Effector memory CD8-positive, alpha-beta T cell (primary cell): Measurements from ENCODE around the gene DUSP11.
"Not testable (repeated sequence)": the region's sequence is repeated elsewhere in the genome, so short reads cannot be mapped to it uniquely, and the experiment has no call there.

Source experiments
- ATAC-seq: fragments of 150-1000 bp; cut with Tn5 transposase; replicated peaks from 2 replicates; pipeline ENCODE4 v1.10.0; 2021; ENCODE audit warnings: mild to moderate bottlenecking, moderate library complexity
- DNase-seq, 3 experiments: peaks; one replicate each; pipeline ENCODE4 v3.0.0; 2021
- H3K27ac Mint-ChIP-seq, 2 donors: one replicate each; pipeline ENCODE4 v1.8.0; 2022; ENCODE audit warnings: mild to moderate bottlenecking in 2 of 2, mixed read lengths in 2 of 2, moderate library complexity in 2 of 2
- H3K27me3 Mint-ChIP-seq, 2 donors: one replicate each; pipeline ENCODE4 v1.8.0; 2022; ENCODE audit warnings: mixed read lengths in 2 of 2
- H3K36me3 Mint-ChIP-seq: one replicate; pipeline ENCODE4 v1.8.0; 2022; ENCODE audit warnings: mild to moderate bottlenecking, moderate library complexity, mixed read lengths; ENCODE audit not compliant: insufficient read depth
- H3K4me1 Mint-ChIP-seq, 2 donors: one replicate each; pipeline ENCODE4 v1.8.0; 2022; ENCODE audit warnings: low read depth in 2 of 2, mixed read lengths in 2 of 2
- H3K4me3 Mint-ChIP-seq, 2 donors: one replicate each; pipeline ENCODE4 v1.8.0; 2022; ENCODE audit warnings: mild to moderate bottlenecking in 2 of 2, mixed read lengths in 2 of 2, moderate library complexity in 2 of 2
- H3K9me3 Mint-ChIP-seq, 2 donors: one replicate each; pipeline ENCODE4 v1.8.0; 2022; ENCODE audit warnings: mixed read lengths in 2 of 2

The DUSP11 gene

DNA sequence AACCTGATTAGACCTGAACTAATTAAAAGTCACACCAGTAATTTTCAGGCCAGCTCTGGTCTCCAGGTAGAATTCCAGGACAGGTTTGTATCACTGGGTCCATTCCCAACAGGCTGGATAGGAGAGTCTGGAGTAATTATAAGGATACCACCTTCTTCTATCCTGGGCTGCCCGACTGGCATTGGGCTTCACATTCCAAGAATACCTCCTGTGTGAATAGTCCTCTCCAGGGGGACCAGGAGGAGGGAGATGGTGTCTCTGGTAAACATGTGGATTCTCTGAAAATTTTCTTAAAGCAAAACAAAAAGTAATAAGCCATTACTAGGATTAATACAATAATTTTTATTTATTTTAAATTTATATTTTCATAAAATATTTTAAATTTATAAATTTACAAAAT, 17.3 kb downstream of the DUSP11 start:
- Mint-ChIP-seq H3K4me1 (peaks cover under 1 to 6% of the 10 kb centered on the region in 2 donors), H3K27me3 (no peaks in the 10 kb centered on the region), H3K4me3 (no peak overlapping the region), H3K9me3 (no peaks in the 10 kb centered on the region), H3K27ac (no peak overlapping the region), H3K36me3 (peaks cover 70% of the 10 kb centered on the region)
- ATAC-seq (no peak), DNase-seq (no peak)

DNA sequence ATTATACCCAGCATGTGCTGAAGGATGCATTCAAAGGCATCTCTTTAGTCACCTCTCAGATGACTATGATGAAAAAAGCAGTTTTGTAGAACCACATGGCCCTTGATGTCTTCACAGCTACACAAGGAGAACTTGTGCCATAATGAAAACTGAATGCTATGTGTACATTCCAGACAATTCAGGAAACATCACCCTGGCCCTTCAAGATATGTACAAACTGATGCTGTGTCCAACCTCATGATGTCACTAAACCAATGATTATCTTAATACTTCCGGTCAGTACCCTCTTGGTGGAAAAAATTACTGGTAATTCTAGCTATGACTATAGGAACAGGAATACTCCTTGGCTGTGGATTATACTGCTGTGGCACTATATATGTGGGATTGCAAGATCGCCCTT, 20.0 kb downstream of the DUSP11 start:
- Mint-ChIP-seq H3K4me3 (no peak overlapping the region), H3K4me1 (no peaks in the 10 kb centered on the region), H3K27ac (no peak overlapping the region), H3K9me3 (no peaks in the 10 kb centered on the region), H3K27me3 (no peaks in the 10 kb centered on the region), H3K36me3 (peaks cover 55% of the 10 kb centered on the region)
- no peak for ATAC-seq
- no peak for DNase-seq

DNA sequence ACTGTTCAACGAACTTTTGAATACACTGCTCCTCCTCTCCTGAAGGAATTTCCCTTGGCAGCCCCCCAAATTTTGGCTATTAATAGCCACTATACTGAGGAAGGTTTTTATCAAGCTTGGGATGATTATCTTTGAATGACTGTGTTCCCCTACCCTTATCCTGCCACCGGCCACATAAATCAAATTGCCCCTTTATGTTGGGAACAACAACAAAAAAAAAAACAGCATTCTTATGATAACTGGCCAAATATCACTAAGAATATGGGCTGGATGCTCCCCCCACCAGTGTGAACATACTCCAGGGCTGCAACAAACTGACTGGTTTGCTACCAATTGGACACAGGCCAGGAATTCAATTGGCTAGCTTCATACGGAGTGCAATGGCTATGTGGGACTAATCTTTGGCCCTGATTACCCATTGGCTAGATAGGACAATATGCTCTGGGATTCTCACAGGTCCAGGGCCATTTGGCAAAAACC, 20.6 kb downstream of the DUSP11 start:
- peaks cover 0 to 3% of the 10 kb centered on the region in 2 donors for H3K4me1 Mint-ChIP-seq
- H3K9me3 Mint-ChIP-seq, result no peaks in the 10 kb centered on the region
- DNase-seq, result no peak
- no peak overlapping the region for H3K4me3 Mint-ChIP-seq
- no peak for ATAC-seq
- H3K27me3 Mint-ChIP-seq, result no peaks in the 10 kb centered on the region
- H3K36me3 Mint-ChIP-seq, result peaks cover 53% of the 10 kb centered on the region
- H3K27ac Mint-ChIP-seq, result no peak overlapping the region

DNA sequence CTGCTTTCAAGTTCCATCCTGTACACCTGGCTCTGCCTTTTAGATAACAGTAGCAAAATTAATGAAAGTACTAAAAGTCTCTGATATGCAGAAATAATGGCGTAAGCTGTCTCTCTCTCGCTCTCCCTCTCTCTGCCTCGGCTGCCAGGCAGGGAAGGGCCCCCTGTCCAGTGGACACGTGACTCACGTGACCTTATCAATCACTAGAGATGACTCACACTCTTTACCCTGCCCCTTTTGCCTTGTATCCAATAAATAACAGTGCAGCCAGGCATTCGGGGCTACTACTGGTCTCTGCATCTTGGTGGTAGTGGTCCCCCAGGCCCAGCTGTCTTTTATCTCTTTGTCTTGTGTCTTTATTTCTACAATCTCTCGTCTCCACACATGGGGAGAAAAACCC, 25.6 kb downstream of the DUSP11 start:
- H3K4me3 Mint-ChIP-seq, result not testable (repeated sequence)

DNA sequence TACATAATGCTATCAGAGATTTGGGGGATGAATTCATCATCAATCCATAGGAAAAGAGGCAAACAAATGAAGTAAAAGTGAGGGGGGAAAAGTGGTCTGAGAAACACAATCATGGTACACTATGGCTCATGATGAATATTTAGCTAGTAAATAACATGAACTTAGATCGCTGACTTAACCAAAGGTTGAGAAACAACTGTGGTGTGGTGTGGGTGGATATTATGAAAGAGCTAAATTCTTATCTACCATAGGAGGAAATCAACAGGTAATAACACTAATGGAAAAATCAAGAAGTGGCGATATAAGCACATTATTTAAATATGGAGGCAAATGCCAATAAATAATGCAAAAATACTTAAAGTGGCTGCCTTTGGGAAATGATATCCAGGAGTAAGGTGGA, 30.6 kb downstream of the DUSP11 start:
- ATAC-seq (no peak), DNase-seq (no peak)
- Mint-ChIP-seq H3K27me3 (no peaks in the 10 kb centered on the region), H3K27ac (no peak overlapping the region), H3K36me3 (peaks cover 28% of the 10 kb centered on the region), H3K9me3 (no peaks in the 10 kb centered on the region), H3K4me1 (peaks cover 0 to under 1% of the 10 kb centered on the region in 2 donors), H3K4me3 (no peak overlapping the region)

More for the DNA sequence above, 25.6 kb downstream of the DUSP11 start:
- DNase-seq, H3K9me3 Mint-ChIP-seq, H3K27me3 Mint-ChIP-seq, ATAC-seq, H3K4me1 Mint-ChIP-seq: not testable (repeated sequence)
- Mint-ChIP-seq H3K27ac (peak overlapping the region in 1 of 2 donors; percentile 26), H3K36me3 (peaks cover 22% of the 10 kb centered on the region)

DNA sequence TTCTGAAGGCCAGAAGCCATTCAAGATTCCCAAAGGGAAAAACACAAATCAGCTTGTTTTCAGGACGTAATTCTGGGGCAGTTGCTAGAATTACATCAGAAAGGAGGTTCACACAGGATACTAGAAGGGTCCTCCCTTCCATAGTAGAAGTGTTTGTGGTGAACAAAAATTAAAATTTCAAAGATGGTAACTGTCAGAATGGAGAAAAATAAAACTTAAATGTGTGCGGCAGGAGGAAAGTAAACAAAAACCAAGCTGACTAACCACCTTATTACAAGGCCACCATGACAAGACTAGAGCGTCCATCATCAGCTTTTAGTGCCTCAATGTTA, 33.1 kb downstream of the DUSP11 start:
- no peak overlapping the region for H3K27ac Mint-ChIP-seq
- H3K27me3 Mint-ChIP-seq, result no peaks in the 10 kb centered on the region
- H3K36me3 Mint-ChIP-seq, result peaks cover 35% of the 10 kb centered on the region
- ATAC-seq (no peak), DNase-seq (no peak)
- no peaks in the 10 kb centered on the region for H3K4me1 Mint-ChIP-seq
- H3K4me3 Mint-ChIP-seq, result no peak overlapping the region
- no peaks in the 10 kb centered on the region for H3K9me3 Mint-ChIP-seq

DNA sequence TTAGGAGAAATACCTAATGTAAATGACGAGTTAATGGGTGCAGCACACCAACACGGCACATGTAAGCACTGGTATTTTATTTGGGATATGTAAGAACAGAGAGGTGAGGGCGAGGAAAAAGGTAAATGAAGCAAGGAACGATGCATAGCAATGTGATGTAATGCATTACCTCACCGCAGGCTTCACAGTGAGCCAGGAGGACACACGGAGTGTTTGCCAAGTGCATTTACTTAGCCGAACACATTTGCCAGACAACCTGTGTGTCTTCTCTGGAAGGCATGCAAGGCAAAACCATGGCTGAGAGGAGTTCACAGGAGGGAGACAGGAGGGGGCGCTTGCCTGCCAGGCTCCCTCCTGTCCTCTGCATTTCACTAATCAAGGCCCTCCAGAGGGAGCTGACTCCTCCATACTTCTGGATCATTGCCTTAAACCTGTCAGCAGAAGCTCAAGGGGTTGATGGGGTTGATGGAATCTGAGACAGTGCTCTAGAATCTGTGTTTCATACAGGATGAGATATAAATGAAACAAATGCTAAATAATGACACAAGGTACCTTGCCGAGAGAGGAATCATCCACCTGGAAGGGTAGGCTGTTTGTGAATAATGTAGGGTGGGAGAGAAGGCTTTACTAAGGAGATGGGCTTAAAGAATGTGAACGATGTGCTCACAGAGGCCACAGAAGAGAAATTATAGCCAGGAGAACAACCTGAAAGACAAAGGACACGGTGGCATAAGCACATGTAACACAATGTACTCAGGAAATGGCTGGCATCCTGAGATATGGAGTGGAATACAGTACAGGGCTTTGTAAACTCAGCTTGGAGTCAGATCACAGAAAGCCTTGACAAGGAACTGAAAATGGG, 33.7 kb downstream of the DUSP11 start:
- DNase-seq (no peak), ATAC-seq (no peak)
- H3K27me3 Mint-ChIP-seq, result no peaks in the 10 kb centered on the region
- H3K4me1 Mint-ChIP-seq, result no peaks in the 10 kb centered on the region
- H3K9me3 Mint-ChIP-seq, result no peaks in the 10 kb centered on the region
- H3K27ac Mint-ChIP-seq, result no peak overlapping the region
- H3K36me3 Mint-ChIP-seq, result peaks cover 35% of the 10 kb centered on the region
- no peak overlapping the region for H3K4me3 Mint-ChIP-seq

DNA sequence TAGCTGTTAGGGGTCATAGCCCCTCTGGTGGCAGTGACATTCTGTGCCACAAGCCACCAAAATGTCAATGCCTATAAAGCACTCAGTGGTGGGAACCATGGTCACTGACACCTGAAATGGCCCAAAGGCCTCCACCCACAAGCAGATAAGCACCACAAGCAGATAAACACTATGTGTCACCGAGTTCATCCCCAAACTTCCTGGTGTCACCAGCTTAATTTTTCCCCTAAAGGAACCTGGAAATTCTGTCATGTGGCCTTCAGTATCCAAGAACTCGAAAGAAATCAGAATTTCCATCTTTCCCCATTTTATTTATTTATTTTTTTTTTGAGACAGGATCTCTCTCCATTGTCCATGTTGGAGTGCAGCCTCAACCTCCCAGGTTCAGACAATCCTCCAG, 39.1 kb downstream of the DUSP11 start:
- Mint-ChIP-seq H3K36me3 (peaks cover 28% of the 10 kb centered on the region), H3K27me3 (no peaks in the 10 kb centered on the region), H3K27ac (no peak overlapping the region), H3K4me3 (no peak overlapping the region), H3K4me1 (peaks cover 11 to 16% of the 10 kb centered on the region in 2 donors), H3K9me3 (peaks cover 0 to 5% of the 10 kb centered on the region in 2 donors)
- DNase-seq (no peak), ATAC-seq (no peak)

DNA sequence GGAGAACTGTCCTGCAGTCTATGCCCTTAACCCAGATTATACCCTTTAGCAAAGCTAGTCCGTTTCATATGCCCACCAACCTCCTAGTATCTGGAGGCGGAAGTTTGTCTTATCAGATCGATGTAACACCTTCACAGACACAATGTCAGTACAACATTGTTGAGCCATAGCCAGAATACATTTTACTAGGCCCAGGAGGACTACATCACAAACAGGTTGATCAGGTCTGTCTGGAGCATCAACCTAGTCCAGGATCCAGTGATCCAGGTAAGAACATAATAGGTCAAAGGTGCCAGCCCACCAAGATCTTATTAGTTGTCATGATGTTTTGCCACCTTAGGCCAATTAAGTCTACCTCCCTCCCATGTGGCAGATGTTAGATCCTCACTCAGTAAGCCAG, 40.8 kb downstream of the DUSP11 start:
- Mint-ChIP-seq H3K27ac (no peak overlapping the region), H3K27me3 (no peaks in the 10 kb centered on the region), H3K4me3 (no peak overlapping the region), H3K4me1 (peaks cover 11 to 16% of the 10 kb centered on the region in 2 donors), H3K9me3 (peaks cover 0 to 5% of the 10 kb centered on the region in 2 donors), H3K36me3 (peaks cover 30% of the 10 kb centered on the region)
- DNase-seq (no peak), ATAC-seq (no peak)

DNA sequence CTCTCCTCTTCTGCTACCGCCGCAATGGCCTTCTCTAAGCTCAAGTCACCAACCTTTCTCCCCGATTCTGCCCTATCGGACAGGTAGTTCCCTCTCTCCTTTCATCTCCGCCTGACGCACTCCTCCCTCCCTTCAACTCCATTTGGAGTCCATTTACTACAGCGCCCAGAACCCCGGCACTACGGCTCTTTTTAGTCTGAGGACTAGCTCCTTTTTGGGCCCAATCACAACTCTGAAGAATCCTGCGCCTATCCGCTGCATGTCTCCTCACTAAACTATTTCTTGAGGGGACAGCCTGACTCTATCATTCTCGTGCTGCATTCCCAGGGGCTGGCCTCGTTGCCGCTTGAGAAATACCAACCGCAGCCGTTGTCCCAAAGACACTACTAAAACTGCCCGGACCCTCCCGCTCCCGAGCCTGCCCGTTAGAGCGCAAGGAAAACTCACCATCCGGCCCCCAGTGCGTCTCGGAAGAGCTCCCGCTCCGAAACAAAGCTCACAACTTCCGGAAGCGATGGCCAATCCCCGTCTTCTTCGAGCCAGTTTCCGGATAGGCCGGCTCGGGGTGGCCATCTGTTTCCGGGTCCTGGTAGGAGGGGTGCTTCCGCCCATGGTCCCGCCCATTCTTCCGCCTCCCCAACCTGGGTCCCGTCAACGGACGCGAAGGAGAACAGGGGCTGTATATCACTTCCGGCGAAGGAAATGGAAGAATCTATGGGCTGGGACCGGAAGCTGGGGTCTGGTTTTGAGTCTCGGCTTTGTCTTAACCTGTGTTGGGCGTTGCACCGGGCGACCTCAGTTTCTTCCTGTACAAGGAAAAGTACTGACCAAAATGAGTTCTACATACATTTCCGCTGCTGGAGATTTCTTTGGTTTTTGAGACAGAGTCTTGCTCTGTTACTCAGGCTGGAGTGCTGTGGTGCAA, 42.8 kb downstream of the DUSP11 start, which contains the start of gene TPRKB:
Gene TPRKB (minus strand): TSS at position 491 of the 925 bp plus-strand sequence. CDS start 2,776 bp downstream, outside the sequence.
- ATAC-seq (peak; percentile 98), DNase-seq (peak; percentile 92 to 94 (median 93))
- H3K36me3 Mint-ChIP-seq, result peaks cover 41% of the 10 kb centered on the region
- H3K27me3 Mint-ChIP-seq, result no peaks in the 10 kb centered on the region
- H3K4me3 Mint-ChIP-seq, result peak within 1 kb of the TSS; percentile 89 to 93
- peaks cover 11 to 16% of the 10 kb centered on the region in 2 donors for H3K4me1 Mint-ChIP-seq
- peaks cover 0 to 5% of the 10 kb centered on the region in 2 donors for H3K9me3 Mint-ChIP-seq
- peak within 1 kb of the TSS; percentile 70 to 83 for H3K27ac Mint-ChIP-seq

DNA sequence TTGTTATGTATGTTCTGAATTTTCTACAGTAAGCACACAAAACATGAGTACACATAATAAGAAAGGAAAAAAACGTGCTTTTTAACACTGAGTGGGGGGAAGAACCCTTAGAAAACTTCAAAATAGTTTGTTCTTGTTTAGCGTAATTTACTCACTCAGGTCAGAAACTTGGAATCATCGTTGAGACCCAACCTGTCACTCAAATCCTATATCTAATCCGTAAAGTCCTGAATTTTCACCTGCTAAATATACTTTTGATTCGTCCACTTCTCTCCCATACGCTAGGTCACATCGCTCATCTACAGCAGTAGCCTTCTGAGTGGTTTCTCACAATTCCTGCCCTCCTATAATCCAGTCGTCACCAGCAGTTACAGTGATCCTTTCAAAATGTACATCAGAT, 43.5 kb downstream of the DUSP11 start:
- Mint-ChIP-seq H3K4me3 (peak overlapping the region; percentile 89 to 93), H3K36me3 (peaks cover 45% of the 10 kb centered on the region), H3K9me3 (peaks cover 0 to 5% of the 10 kb centered on the region in 2 donors), H3K27ac (peak overlapping the region; percentile 70 to 83), H3K27me3 (no peaks in the 10 kb centered on the region), H3K4me1 (peaks cover 11 to 16% of the 10 kb centered on the region in 2 donors)
- no peak for ATAC-seq
- DNase-seq, result no peak

DNA sequence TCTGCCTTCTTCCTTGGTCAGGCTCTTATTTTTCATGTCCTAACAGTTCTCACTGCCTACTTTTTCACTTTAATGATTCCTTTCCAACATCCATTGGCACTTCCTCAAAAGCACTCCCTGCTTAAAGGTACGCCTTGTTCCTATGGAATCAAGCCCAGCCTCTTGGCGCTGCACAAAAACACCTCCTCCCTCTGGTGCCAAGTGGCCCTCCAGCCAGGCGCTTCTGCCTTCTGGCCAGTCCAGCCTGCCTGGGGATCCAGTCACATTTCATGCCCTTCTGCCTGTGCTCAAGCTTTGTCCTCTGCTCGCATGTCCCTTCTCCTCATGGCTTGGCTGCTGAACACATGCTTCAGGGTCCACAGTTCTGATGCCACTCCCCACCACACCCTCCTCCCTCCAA, 49.1 kb downstream of the DUSP11 start:
- Mint-ChIP-seq H3K4me3 (no peak overlapping the region), H3K9me3 (no peaks in the 10 kb centered on the region), H3K36me3 (peaks cover 56% of the 10 kb centered on the region), H3K27me3 (no peaks in the 10 kb centered on the region), H3K4me1 (no peaks in the 10 kb centered on the region), H3K27ac (peak overlapping the region in 1 of 2 donors; percentile 28)
- ATAC-seq (no peak), DNase-seq (no peak)

DNA sequence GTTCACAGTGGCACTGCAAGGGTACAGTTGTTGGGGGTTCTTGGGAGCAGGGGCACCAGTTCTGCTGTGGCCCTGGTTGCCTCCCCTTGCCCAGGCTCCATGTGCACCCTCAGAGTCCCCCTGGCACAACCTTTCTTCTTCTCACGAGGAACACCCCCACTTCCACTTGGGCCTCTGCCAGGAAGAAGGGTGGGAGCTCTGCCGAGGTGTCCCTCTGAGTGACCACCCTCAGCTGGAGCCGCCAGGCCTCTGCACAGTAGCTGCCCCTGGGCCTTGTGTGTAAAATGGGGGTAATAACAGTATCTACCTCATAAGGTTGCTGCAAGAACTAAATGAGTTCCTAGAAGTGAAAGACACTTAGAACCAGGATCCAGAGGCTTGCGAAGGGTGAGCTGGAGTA, 51.2 kb downstream of the DUSP11 start:
- no peaks in the 10 kb centered on the region for H3K4me1 Mint-ChIP-seq
- peaks cover 47% of the 10 kb centered on the region for H3K36me3 Mint-ChIP-seq
- no peak for ATAC-seq
- H3K4me3 Mint-ChIP-seq, result no peak overlapping the region
- no peak for DNase-seq
- no peaks in the 10 kb centered on the region for H3K27me3 Mint-ChIP-seq
- no peak overlapping the region for H3K27ac Mint-ChIP-seq
- H3K9me3 Mint-ChIP-seq, result no peaks in the 10 kb centered on the region
